NCI-H748 (cell line): ENCODE measurements around the gene LRFN2.
A peak's percentile ranks its signal among the peaks of the same experiment; 100 is the strongest.

ENCODE experiments used
- DNase-seq: peaks from one replicate; lab custom pipeline; 2025; ENCODE audit not compliant: unreplicated experiment; lab: John Stamatoyannopoulos, UW

LRFN2 gene

GRCh38 chr6:40439026-40439800, 148.0 kb downstream of the LRFN2 start:
- no peak for DNase-seq

DNA sequence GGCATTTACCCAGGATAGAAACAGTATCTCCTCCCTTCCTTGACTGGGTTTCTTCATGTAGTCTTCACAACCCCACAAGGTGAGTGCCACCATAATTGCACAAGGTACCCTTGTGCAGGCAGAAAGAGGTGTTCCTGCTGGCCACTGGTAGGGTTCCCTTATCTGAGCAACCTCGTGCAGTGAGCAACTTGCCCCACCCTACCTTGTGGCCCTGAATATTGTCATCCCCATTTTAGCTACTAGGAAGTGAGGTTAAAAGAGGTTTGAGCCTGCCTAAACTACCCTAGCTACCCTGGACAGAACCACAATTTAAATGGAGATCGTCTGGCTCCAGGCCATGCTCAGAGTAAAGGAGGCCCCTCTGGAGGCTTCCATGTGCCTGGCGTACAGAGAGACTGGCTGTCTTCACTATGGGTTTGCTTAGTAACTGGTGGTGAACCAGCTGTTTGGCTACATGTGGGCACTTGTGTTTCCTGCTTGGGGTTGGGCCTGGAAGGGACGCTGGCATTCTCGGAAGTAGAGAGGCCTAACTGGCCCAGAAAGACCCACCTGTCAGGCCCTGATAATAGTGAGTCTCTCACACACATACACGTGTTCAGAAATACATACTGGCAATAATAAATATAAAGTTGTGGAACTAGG, 148.8 kb downstream of the LRFN2 start:
- DNase-seq, result no peak

GRCh38 chr6:40437631-40438030, 149.5 kb downstream of the LRFN2 start:
- DNase-seq, result no peak

GRCh38 chr6:40436685-40437604, 150.2 kb downstream of the LRFN2 start:
- no peak for DNase-seq

DNA sequence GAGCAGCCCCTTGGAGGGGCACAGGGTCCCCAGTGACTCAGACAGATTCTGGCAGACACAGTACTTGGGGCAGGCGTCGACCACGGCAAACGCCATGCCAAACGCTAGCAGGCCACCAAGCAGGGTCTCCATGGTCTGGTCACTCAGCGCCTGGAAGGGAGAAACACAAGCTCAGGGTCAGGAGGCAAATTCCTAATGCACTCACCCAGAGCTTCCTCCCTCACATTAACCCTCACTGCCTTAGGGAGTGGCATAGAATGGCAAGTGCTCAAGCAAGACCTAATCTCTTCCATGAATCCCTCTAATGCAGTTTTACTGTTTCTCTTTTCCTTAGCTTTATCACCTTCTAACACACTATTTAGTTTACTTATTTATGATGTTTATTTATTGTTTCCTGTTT, 154.2 kb downstream of the LRFN2 start:
- no peak for DNase-seq

- DNase-seq, result no peak
Measured at GRCh38 chr6:40431706-40432105, 155.5 kb downstream of the LRFN2 start.

- DNase-seq, result no peak
Measured at GRCh38 chr6:40427196-40427595, 160.0 kb downstream of the LRFN2 start.

DNA sequence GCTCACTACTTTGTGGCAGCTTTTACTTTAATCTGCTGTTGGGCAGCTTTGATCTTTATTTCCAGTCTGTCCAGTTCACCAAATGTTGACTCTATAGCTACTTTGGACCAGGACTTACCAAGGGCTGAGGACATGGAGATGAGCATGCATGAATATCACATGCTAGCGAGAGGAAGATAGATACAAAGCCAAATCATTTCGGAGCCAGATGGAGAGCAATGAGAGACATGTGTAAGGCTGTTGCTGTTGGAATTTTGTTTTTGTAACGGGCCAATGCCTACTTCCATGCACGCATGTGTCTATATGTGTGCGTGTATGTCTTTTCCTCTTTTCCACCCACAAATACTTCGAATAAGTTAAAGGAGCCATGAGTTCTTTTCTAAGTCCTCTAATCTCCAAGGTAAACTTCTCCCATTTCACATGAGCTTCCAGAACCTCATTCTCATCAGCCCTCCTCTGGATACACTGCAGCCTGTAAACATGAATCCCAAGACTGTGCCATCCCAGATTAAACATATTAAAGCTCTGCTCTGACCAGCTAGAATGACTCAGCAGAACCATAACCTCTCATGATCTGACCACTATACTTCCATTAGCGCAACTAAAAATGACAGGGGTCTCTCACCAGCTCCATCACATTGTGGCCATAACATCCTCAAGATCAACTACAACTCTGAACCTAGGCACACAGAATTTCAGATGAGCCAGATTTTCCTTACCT, 160.7 kb downstream of the LRFN2 start:
- DNase-seq, result no peak

GRCh38 chr6:40425192-40425919, 161.8 kb downstream of the LRFN2 start:
- peak; percentile 14 for DNase-seq

GRCh38 chr6:40422046-40422445, 165.1 kb downstream of the LRFN2 start:
- no peak for DNase-seq

DNA sequence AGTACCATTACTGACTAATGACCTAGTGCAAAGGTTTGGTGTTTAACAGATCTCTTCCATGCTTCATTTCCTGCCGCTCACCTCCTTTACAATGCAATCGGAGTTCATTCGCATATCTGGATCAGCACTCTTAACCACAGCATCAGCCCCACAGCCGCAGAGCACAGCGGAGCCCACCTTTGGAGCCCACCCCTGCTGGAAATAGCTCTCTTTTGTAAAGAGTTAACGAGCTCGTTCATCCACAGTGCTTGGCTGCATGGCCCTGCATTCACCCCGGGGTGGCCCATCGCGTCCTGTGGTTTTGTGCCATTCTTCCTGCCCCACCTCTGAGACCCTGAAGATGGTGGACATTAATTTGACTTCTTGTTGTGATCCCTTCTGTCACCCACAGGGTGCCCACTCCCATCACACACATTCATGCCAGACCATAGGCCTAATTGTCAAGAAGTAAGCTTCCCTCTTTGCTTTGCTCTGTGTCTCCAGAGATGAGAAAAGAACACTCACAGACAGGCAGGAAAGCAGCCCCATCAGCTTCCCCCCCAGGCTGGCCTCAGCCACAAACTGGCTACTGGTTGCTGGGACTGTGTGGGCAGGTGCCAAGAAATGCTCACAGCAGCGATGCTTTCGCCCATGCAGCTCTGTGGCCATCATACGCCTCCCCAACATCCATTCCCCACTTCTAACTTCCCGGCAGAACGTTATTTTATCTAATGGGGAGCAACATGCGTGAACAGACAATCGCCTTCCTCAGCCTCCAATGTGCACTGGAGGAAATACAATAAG, 167.0 kb downstream of the LRFN2 start:
- no peak for DNase-seq

DNA sequence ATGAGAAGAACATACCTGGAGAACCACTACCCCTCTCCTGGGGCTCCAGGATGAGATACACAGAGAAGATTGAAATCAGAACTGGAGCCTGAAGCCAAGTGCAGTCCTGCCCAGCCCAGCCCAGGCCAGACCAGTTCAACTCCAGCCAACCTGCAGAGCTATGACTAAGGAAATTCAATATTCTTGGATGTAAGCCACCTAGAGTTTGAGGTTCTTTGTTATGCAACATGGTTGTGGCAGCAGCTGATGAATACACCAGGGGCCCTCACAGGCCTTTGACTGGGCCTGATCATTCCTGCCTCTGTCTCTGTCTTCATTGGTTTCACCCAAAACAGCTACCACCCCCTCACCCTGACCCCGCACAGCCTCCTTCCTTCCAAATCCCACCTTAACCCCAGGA, 167.8 kb downstream of the LRFN2 start:
- no peak for DNase-seq

GRCh38 chr6:40417031-40417430, 170.1 kb downstream of the LRFN2 start:
- no peak for DNase-seq

GRCh38 chr6:40414617-40415016, 172.5 kb downstream of the LRFN2 start:
- DNase-seq, result no peak

DNA sequence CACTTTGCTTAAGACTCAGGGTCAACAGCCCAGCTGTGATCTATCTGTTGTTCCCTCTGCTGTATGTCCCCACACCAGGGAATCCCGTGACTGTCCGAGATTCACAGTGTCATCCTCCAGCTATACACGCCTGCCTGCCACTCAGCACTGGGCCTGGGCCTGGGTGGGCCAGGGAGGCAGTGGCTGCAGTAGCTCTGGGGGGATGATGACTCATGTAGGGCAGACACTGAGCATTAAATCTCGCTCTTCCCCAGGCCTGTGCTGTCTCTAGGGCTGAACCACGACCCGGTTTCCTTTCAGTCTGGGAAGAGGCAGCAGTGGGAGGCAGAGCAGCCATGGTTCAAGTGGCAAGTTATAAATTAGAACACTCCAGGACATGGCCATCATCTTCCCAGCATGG, 173.9 kb downstream of the LRFN2 start:
- DNase-seq, result no peak

DNA sequence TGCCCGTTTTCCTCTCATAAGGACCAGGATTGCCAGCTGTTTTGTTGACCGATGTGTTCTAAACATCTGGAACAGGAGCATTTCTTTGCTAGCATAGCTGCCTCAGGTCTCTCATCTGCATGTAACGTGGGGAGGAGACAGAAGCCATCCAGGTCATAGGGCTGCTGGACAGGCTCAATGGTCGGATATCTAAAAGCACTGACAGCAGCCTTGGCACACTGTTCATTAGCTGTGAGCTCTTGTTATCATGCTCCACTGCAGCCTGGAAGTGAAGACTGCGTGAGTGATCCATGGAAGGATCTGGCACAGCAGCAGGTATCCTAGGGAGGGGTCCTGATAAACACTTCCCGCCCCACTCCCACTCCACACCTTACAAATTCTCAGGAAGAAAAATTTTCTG, 175.3 kb downstream of the LRFN2 start:
- DNase-seq, result no peak

- no peak for DNase-seq
Measured at GRCh38 chr6:40410821-40411220, 176.3 kb downstream of the LRFN2 start.

DNA sequence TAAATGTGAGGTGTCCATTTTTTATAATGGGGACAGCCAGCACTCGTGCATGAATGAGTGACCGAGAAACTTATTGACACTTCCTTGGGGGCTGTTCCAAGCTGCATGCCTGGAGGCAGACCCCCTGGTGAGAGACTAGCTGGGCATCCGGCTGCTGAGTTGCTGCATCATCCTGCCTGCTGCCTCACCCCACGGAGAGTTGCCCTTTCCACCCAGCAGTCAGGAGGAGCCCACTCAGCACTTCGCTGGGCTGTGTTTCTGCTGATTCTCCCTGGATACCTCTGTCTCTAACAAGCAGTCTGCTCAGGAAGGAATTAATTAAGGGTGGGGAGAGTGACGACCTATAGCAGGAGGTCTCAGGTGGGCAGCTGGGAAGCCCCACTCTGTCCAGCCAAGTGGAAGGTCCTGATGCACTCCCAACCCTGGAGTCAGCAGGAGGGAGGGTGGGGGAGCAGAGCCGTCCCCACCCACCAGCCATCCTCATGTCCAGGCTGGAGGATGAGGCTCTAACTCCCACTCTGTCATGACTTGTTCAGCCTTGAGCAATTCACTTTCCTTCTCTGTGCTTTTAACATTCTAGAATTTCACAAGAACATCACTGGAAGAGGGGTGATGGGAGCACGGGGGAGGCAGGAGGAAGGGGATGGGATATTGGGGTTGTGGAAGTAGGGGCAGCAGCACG, 177.3 kb downstream of the LRFN2 start:
- peak; percentile 34 for DNase-seq
